GM11168 (cell line): ENCODE data around the gene AP3S2.
"Not testable (repeated sequence)": the region's sequence is repeated elsewhere in the genome, so short reads cannot be mapped to it uniquely, and the experiment has no call there.

Source experiments
- in situ Hi-C: fragments of 300-500 bp; cut with MboI; formaldehyde crosslinking; loops from one replicate; pipeline ENCODE4 v1.12.0; 2022; ENCODE audit warnings: low sequenced_read_pairs; ENCODE audit not compliant: unreplicated experiment

AP3S2 gene

GRCh38 chr15:89870688-89871288 is 23.0 kb downstream of the AP3S2 start:
- in situ Hi-C loops: loop anchor here (5.0 kb wide), 1 partner anchor 118 kb away; the partner anchor contains the start of gene MESP1

- in situ Hi-C loops: loop anchor here (5.0 kb wide), 1 partner anchor 118 kb away; the partner anchor contains the start of gene MESP1
Measured at GRCh38 chr15:89870006-89870405, 23.8 kb downstream of the AP3S2 start.

- in situ Hi-C loops: not testable (repeated sequence)
Measured at GRCh38 chr15:89869490-89869889, 24.3 kb downstream of the AP3S2 start.

GRCh38 chr15:89864958-89865739 is 28.6 kb downstream of the AP3S2 start:
- in situ Hi-C loops: no loop called here

- in situ Hi-C loops: no loop called here
Measured at GRCh38 chr15:89863918-89864317, 29.9 kb downstream of the AP3S2 start.

GRCh38 chr15:89860891-89861290 is 32.9 kb downstream of the AP3S2 start:
- in situ Hi-C loops: no loop called here

GRCh38 chr15:89860431-89860830 is 33.4 kb downstream of the AP3S2 start:
- in situ Hi-C loops: no loop called here

GRCh38 chr15:89858661-89859458 is 34.9 kb downstream of the AP3S2 start:
- in situ Hi-C loops: no loop called here

- in situ Hi-C loops: no loop called here
Measured at GRCh38 chr15:89857673-89858072, 36.1 kb downstream of the AP3S2 start.

- in situ Hi-C loops: no loop called here
Measured at GRCh38 chr15:89855948-89856347, 37.8 kb downstream of the AP3S2 start.

- in situ Hi-C loops: not testable (repeated sequence)
Measured at GRCh38 chr15:89854863-89855262, 38.9 kb downstream of the AP3S2 start.

GRCh38 chr15:89852342-89852995 is 41.3 kb downstream of the AP3S2 start:
- in situ Hi-C loops: no loop called here

- in situ Hi-C loops: no loop called here
Measured at GRCh38 chr15:89851673-89852341, 42.0 kb downstream of the AP3S2 start.

GRCh38 chr15:89848970-89849292 is 44.9 kb downstream of the AP3S2 start:
- in situ Hi-C loops: no loop called here

GRCh38 chr15:89847101-89847500 is 46.7 kb downstream of the AP3S2 start:
- in situ Hi-C loops: no loop called here

GRCh38 chr15:89845305-89845893 is 48.4 kb downstream of the AP3S2 start:
- in situ Hi-C loops: no loop called here

- in situ Hi-C loops: no loop called here
Measured at GRCh38 chr15:89841962-89842361, 51.8 kb downstream of the AP3S2 start.

GRCh38 chr15:89841306-89841705 is 52.5 kb downstream of the AP3S2 start:
- in situ Hi-C loops: no loop called here

GRCh38 chr15:89839167-89839810 is 54.5 kb downstream of the AP3S2 start:
- in situ Hi-C loops: no loop called here
